Tibial nerve (tissue), 4 donors: ENCODE measurements around the gene PHYH.

Experiments
- EP300 ChIP-seq, 2 donors: sonication (generic); formaldehyde crosslinking; IDR thresholded peaks; one replicate each; pipeline ENCODE4 v1.6.1; 2017; ENCODE audit warnings: antibody characterized with exemption in 2 of 2, mild to moderate bottlenecking in 1 of 2
- POLR2A ChIP-seq, 2 donors: fragments of 450-650 bp; IDR thresholded peaks; one replicate each; pipeline ENCODE4 v1.6.1; 2017; ENCODE audit warnings: antibody characterized with exemption in 2 of 2, mild to moderate bottlenecking in 2 of 2, moderate library complexity in 2 of 2
- TF ChIP-seq, protein P1 (sequence below), 5 experiments: fragments of 200-600 bp in 3 of 5; fragments of 450-650 bp in 2 of 5; sonication (generic) in 3 of 5; IDR thresholded peaks; one replicate each; pipeline ENCODE4 v1.5.1; 2016 to 2019; ENCODE audit warnings: antibody characterized with exemption in 5 of 5, mild to moderate bottlenecking in 3 of 5, moderate library complexity in 2 of 5

DNA sequence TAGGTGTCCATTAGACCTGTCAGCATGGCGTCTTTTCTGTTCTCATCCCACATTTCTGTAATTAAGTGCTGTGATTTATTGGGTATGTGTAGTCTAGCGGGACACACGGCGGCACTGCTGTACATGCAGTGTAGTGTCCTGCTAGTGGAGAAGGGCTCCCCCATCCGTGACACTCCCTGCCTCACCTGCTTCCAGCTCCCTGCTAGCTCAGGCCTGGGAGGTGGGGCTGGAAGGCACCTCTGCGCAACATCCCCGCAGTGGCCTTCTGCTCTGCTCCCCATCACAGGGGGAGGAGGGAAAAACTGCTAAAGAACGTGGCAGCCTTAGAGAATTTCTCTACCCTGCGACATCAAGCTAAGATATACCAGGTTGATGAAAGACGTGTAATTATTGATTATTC is 28.7 kb upstream of the PHYH start:
- TF ChIP-seq, protein P1, sequence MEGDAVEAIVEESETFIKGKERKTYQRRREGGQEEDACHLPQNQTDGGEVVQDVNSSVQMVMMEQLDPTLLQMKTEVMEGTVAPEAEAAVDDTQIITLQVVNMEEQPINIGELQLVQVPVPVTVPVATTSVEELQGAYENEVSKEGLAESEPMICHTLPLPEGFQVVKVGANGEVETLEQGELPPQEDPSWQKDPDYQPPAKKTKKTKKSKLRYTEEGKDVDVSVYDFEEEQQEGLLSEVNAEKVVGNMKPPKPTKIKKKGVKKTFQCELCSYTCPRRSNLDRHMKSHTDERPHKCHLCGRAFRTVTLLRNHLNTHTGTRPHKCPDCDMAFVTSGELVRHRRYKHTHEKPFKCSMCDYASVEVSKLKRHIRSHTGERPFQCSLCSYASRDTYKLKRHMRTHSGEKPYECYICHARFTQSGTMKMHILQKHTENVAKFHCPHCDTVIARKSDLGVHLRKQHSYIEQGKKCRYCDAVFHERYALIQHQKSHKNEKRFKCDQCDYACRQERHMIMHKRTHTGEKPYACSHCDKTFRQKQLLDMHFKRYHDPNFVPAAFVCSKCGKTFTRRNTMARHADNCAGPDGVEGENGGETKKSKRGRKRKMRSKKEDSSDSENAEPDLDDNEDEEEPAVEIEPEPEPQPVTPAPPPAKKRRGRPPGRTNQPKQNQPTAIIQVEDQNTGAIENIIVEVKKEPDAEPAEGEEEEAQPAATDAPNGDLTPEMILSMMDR (IDR thresholded peaks at IDR 0.05), result no peak
- TF ChIP-seq POLR2A (IDR thresholded peaks at IDR 0.05) (no peak), EP300 (IDR thresholded peaks at IDR 0.05) (no peak)
